NOMO-1 (cell line): ENCODE measurements around the gene CYB5R3.
A peak's percentile ranks its signal among the peaks of the same experiment; 100 is the strongest.
"Not testable (repeated sequence)": the region's sequence is repeated elsewhere in the genome, so short reads cannot be mapped to it uniquely, and the experiment has no call there.

Source experiments
- DNase-seq, 2 experiments: peaks; one replicate each; lab custom pipeline; 2025; ENCODE audit not compliant: unreplicated experiment in 2 of 2; lab: John Stamatoyannopoulos, UW

Gene CYB5R3

DNA sequence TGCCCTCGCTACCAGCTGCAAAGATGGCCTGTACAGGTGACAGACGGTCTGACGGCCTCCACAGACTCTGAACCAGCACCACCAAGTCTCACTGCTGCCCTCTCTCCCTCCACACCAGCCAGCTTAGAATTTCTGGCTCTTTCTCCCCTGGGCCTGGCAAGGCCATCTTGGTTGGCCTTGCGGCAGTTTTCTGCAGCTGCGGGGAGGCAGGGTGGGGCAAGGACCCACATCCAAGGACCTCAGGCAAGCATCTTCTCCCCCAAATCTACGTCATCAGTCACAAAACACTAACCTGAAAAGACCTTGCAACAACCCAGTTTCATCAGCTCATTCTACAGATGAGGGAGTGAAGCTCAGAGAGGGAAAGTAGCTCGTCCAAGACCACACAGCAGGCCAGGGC lies 22.8 kb downstream of the CYB5R3 start:
- DNase-seq, result no peak

DNA sequence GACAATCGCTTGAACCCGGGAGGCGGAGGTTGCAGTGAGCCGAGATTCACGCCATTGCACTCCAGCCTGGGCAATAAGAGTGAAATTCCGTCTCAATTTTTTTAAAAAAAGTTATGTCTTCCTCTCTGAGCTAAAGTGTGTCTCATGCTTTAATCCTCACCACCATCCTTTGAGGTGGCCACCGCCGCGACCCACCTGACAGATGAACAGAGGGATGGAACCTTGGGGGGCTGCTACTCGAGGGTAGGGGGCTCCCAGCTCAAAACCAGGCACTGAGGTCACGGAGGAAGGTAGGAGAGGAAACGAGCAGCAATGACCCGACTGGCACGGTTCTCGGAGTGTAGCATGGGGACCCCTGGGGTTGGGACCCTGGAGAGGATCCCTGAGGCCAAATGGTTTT lies 23.8 kb downstream of the CYB5R3 start:
- DNase-seq, result no peak

- no peak for DNase-seq
Measured at GRCh38 chr22:42624551-42625106, 24.6 kb downstream of the CYB5R3 start.

- no peak for DNase-seq
Measured at GRCh38 chr22:42623756-42624441, 25.3 kb downstream of the CYB5R3 start.

- peak; percentile 79 to 81 for DNase-seq
Measured at GRCh38 chr22:42623301-42623751, 25.9 kb downstream of the CYB5R3 start.

GRCh38 chr22:42622061-42622710 lies 27.0 kb downstream of the CYB5R3 start:
- DNase-seq, result no peak

DNA sequence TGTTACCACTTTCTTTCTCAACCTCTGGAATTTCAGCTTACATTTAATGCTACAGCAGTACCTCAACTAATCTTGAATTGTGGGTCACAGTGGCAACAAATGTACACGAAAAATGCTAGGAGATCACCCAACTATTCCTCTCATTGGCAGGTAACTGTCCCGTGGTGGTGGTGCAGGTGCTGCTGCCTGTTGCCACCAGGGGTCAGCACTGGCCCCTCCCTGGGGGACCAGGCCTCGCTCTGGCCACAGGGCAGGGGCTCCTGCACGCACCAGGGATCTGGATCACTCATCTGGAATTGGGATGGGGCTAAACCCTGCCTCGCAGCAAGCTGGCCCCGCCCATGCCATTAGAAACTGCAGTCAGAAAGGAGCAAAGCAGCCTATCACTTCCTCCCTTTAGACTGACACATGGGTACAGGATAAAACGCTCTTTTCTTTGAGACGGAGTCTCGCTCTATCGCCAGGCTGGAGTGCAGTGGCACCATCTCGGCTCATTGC lies 27.6 kb downstream of the CYB5R3 start:
- DNase-seq, result peak; percentile 9 to 38

GRCh38 chr22:42620084-42620483 lies 29.1 kb downstream of the CYB5R3 start:
- no peak for DNase-seq

- no peak for DNase-seq
Measured at GRCh38 chr22:42619261-42620063, 29.7 kb downstream of the CYB5R3 start.

DNA sequence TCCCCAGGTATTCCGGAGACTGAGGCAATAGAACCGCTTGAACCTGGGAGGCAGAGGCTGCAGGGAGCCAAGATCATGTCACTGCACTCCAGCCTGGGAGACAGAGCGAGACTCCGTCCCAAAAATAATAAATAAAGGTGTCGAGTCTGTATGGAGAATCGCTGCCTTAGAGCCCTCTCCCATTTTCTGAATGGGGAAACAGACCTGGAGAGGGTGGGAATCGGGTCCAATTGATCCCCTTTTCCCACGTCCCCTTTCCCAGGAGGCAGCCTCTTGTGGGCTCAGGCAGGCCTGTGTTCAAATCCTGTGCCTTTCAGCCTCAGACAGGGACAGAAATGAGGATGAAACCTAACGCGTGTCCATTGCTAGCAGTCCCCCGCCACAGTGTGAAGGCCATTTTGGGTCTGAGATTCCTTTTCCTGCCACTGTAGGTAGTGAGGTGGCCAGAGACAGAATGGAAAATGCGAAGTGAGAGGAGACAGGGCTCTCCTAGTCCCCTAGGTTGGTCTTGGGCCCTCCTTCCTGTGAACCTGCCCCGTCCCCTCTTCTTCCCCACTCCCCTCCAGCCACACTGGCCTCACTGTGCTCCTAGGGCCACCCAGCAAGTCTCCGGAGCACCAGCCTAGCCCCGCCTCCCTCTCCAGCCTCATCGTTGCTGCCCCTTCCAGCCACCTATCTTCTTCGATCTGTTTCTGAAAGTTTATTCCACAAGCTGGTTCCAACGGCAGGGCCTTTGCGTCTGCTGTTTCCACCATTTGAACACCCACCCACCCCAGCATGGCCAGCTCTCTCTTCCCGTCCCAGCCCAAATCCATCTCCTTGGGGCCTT lies 31.8 kb downstream of the CYB5R3 start:
- DNase-seq, result no peak

DNA sequence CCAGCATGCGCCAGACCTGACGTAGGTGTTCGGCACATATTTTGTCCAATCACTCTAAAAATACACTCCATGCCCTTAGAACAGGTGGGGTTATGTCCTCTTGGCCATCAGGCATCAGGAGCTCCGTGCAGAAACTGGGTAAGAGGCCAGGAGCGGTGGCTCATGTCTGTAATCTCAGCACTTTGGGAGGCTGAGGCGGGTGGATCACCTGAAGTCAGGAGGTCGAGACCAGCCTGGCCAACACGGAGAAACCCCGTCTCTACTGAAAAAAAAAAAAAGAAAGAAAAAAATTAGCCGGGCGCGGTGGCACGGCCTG lies 33.4 kb downstream of the CYB5R3 start:
- DNase-seq, result not testable (repeated sequence)

DNA sequence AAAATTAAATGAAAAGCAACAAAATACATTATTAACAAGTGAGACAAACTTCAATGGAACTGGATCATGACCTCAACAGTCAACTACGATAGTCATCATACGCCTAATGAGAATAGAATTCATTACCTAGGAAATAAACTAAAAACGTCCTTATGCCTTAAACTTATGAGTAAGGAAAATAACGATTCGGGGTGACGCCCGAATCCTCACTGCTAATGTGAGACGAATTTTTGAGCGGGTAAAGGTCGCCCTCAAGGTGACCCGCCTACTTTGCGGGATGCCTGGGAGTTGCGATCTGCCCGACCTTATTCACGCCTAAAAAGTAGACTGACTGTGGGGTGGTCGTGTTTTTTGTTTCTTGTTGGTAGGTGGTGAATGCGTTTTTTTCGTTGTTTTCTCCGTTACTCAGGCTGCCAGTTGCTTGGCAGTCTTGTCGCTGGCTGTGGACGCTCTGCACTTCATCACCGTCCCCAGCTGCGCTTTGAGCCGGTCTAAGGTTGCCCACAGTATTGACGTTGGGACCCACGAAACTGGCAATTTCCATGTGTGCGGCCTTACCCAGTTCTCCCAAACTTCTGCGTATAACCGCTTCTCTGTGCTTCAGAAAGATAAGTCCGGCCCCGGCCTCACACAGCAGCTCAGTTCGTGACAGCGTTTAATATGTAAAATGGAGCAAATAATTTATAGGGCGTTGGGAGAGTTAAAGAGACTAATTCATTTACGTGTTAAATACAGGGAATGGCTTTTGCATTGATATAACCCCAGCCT lies 33.9 kb downstream of the CYB5R3 start:
- peak; percentile 96 to 97 for DNase-seq

GRCh38 chr22:42614312-42615091 lies 34.7 kb downstream of the CYB5R3 start, which contains the start of gene POLDIP3:
TSS of gene POLDIP3 (minus strand) at chr22:42614883. CDS start at chr22:42614857, 26 bp downstream.
- peak; percentile 90 to 95 for DNase-seq

GRCh38 chr22:42613872-42614301 lies 35.3 kb downstream of the CYB5R3 start:
- peak; percentile 62 to 76 for DNase-seq

DNA sequence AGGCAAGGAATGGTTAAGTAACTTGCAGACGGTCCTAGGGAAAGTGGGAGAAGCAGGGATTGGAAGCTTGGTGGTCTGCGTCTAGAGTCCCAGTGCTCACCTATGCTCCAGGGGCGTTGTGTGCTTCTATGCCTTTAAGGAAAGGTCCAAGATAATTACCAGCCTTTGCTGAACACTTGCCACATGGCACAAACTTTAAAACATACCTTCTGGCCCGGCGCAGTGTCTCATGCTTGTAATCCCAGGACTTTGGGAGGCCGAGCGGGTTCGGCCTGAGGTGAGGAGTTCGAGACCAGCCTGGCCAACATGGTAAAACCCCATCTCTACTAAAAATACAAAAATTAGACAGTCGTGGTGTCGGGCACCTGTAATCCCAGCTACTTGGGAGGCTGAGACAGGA lies 36.9 kb downstream of the CYB5R3 start:
- DNase-seq, result no peak

GRCh38 chr22:42611051-42611450 lies 38.1 kb downstream of the CYB5R3 start:
- DNase-seq, result no peak

DNA sequence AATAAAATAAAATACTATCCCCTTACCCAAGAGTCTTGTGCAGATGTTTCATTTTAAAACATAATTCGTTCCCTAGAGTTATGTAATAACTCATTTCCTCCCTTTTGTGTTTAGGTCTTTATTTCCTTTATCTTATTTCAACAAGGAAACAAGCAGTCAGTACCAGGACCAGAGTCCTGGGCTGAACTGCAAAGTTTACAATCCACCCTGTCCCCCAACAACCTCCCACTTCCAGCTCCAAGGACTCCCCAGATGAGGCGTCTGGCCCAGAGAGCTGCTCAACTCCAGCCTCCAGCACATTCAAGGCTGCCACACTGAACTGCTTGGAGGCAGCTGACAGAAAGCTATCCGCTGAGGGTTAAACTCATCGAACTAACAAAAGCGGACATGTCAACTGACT lies 39.0 kb downstream of the CYB5R3 start:
- peak in 1 of 2 experiments; percentile 4 for DNase-seq

- no peak for DNase-seq
Measured at GRCh38 chr22:42608823-42609361, 40.3 kb downstream of the CYB5R3 start.
